ENCODE results near the gene XAB2.

DNA sequence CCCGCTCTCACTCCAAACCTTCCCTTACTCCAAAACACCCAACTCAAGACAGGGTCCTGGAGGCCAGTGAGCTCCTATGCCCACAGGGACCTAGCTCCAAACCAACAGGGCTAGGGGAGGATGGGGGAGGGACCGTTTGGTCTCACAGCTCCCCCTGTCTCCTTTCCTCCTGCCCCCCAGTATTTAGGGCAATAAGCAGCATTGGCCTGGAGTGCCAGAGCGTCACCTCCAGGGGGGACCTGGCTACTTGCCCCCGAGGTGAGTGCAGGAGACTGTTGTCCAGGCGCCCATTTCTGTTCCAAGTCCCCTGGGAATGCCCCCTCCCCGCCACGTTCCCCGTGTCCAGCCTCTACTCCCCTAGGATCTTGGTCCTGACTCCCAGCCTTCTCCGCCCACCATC, 40.3 kb upstream of the XAB2 start:
- TF ChIP-seq CTCF (IDR thresholded peaks at IDR 0.05) (no peak), POLR2A (IDR thresholded peaks at IDR 0.05) (no peak)
